ENCODE data around the gene MAP1LC3C.

The MAP1LC3C gene

DNA sequence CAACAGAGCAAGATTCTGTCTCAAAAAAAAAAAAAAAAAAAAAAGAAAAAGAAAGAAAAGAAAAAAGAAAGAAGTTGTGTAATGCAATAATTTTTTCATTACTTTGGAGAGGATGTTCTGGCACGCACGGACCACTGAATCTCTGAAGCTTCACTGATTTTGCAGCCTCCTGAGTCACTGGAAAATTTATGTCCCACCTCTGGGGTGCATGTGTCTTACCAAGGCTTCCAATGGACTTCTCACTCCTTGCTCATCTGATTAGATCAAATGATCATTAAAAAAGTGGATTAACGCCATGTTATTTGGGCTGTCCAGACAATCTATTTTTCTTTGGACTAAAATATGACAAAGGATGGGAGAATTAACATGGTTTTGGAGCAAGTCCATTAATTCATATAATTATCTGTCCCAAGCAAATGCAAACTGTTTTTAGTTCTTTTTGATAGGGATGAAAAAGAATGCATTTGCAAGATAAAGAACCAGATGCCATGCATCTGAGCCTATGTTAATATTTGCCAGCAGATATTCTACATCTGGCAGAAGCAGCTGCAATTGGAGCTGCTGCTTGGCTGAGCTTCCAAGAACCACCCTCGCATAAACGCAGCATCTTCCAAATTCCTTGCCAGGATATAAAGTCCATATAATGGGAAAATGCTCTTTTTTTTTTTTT, 10.1 kb upstream of the MAP1LC3C start:
- Histone ChIP-seq H3K4me3 (replicated peaks; ENCODE audit: low read depth, low read length) (no peak overlapping the region), H3K27me3 (replicated peaks; ENCODE audit: control insufficient read depth, insufficient read depth, low read length) (no peaks in the 10 kb centered on the region), H3K36me3 (ENCODE audit: control insufficient read depth, insufficient read depth, low read length) (no peaks in the 10 kb centered on the region)
- TF ChIP-seq, protein P1, sequence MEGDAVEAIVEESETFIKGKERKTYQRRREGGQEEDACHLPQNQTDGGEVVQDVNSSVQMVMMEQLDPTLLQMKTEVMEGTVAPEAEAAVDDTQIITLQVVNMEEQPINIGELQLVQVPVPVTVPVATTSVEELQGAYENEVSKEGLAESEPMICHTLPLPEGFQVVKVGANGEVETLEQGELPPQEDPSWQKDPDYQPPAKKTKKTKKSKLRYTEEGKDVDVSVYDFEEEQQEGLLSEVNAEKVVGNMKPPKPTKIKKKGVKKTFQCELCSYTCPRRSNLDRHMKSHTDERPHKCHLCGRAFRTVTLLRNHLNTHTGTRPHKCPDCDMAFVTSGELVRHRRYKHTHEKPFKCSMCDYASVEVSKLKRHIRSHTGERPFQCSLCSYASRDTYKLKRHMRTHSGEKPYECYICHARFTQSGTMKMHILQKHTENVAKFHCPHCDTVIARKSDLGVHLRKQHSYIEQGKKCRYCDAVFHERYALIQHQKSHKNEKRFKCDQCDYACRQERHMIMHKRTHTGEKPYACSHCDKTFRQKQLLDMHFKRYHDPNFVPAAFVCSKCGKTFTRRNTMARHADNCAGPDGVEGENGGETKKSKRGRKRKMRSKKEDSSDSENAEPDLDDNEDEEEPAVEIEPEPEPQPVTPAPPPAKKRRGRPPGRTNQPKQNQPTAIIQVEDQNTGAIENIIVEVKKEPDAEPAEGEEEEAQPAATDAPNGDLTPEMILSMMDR (IDR thresholded peaks at IDR 0.05; ENCODE audit: insufficient read depth, low read length, poor library complexity, severe bottlenecking), result no peak
- DNase-seq (ENCODE audit: extremely low read depth, insufficient read length), result no peak

DNA sequence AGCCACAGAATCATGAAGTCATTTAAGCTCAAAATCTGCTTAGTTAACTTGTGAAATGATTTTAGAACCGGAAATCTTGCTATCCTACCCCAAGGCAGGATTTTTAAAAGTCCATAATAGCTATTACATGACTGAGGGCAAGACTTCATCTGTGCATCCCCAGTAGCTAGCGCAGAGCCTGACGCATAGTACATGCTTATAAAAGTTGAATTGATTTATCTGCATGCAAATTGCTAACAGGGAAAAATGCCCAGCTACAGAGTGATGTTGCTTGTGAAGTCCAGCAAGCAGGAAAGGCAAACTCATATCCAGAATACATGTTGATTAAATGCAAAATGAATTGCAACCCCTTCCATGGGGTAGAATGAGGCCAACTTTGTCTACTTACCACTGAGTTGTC, 8.1 kb upstream of the MAP1LC3C start:
- TF ChIP-seq, protein P1 (IDR thresholded peaks at IDR 0.05; ENCODE audit: insufficient read depth, low read length, poor library complexity, severe bottlenecking), result no peak
- no peak overlapping the region for H3K4me3 ChIP-seq (replicated peaks; ENCODE audit: low read depth, low read length)
- no peaks in the 10 kb centered on the region; the same call in 1 of the 2 replicates for H3K27me3 ChIP-seq (replicated peaks; ENCODE audit: control insufficient read depth, insufficient read depth, low read length)
- no peak for DNase-seq (ENCODE audit: extremely low read depth, insufficient read length)
- no peaks in the 10 kb centered on the region for H3K36me3 ChIP-seq (ENCODE audit: control insufficient read depth, insufficient read depth, low read length)

DNA sequence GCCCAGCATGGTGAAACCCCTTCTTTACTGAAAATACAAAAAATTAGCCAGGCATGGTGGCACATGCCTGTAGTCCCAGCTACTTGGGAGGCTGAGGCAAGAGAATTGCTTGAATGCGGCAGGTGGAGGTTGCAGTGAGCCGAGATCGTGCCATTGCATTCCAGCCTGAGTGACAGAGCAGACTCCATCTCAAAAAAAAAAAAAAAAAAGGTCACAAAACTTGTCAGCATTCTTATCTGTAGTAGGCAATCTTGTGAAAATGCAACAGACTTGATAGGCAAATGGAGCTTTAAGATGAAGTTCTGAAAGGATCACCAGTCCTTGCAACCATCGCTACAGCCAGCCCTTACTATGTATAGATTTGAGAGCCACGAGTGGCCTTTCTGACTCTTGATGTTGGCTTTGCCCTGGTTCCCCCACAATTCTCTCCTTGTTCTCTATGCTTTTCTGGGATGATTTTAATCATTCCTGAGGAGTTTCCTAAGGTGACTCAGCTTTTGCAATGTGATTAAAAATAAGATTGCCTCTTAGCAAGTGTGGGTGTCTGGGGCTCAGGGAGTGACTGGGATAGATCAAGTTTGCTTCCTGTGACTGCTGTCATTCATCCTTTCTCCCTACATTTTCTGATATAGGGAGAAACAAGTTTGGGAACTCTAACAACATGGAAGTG, 7.1 kb upstream of the MAP1LC3C start:
- TF ChIP-seq, protein P1 (IDR thresholded peaks at IDR 0.05; ENCODE audit: insufficient read depth, low read length, poor library complexity, severe bottlenecking), result no peak
- DNase-seq (ENCODE audit: extremely low read depth, insufficient read length), result no peak
- Histone ChIP-seq H3K27me3 (replicated peaks; ENCODE audit: control insufficient read depth, insufficient read depth, low read length) (no peaks in the 10 kb centered on the region; the same call in 1 of the 2 replicates), H3K36me3 (ENCODE audit: control insufficient read depth, insufficient read depth, low read length) (no peaks in the 10 kb centered on the region), H3K4me3 (replicated peaks; ENCODE audit: low read depth, low read length) (no peak overlapping the region)

DNA sequence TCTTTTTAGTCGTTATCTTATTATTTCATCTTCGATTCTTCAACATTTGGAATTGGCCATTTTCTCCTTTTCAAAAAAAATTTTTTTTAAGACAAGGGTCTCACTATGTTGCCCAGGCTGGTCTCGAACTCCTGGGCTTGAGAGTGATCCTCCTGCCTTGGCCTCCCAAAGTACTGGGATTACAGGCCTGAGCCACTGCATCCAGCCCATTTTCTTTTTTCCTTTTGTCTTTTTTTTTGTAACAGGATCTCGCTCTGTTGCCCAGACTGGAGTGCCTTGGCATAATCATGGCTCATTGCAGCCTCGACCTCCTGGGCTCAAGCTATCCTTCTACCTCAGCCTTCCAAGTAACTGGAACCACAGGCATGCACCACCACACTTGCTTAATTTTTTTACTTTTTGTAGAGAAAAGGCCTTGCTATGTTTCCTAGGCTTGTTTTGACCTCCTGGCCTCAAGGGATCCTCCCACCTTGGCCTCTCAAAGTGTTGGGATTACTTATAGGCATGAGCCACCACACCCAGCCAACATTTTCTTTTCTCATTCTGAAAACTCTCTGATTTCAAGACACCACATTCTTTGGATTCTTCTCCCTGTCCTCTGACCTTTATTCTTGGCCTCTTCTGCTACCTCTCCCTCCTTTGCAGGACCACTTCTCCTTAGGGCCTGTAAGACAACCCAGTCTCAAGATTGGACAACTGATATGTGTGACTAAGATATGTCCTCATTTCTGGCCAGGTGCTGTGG, 6.0 kb upstream of the MAP1LC3C start:
- TF ChIP-seq, protein P1 (IDR thresholded peaks at IDR 0.05; ENCODE audit: insufficient read depth, low read length, poor library complexity, severe bottlenecking), result no peak
- Histone ChIP-seq H3K27me3 (replicated peaks; ENCODE audit: control insufficient read depth, insufficient read depth, low read length) (no peaks in the 10 kb centered on the region; the same call in 1 of the 2 replicates), H3K4me3 (replicated peaks; ENCODE audit: low read depth, low read length) (no peak overlapping the region), H3K36me3 (ENCODE audit: control insufficient read depth, insufficient read depth, low read length) (no peaks in the 10 kb centered on the region)
- no peak for DNase-seq (ENCODE audit: extremely low read depth, insufficient read length)

DNA sequence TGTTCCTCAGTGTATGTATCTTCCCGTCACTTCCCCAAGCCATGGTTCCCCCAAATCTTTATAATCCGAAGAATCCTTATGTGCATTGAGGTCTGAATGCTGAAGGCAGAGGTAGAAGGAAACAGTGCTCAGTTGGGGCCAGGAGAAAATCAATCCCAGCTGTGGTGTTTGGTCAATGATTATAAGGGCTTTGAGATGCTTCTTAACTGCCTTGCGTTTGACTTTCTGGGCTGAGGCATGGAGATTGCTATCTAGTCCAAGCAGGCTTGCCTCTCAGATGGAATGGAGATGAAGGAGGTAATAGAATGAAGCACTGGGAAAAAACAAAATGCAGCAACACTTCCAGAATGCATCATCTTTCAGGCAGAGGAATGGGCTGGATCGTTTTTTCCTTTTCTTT, 3.6 kb upstream of the MAP1LC3C start:
- no peaks in the 10 kb centered on the region; the same call in 1 of the 2 replicates for H3K27me3 ChIP-seq (replicated peaks; ENCODE audit: control insufficient read depth, insufficient read depth, low read length)
- TF ChIP-seq, protein P1 (IDR thresholded peaks at IDR 0.05; ENCODE audit: insufficient read depth, low read length, poor library complexity, severe bottlenecking), result no peak
- H3K4me3 ChIP-seq (replicated peaks; ENCODE audit: low read depth, low read length), result no peak overlapping the region
- DNase-seq (ENCODE audit: extremely low read depth, insufficient read length), result no peak
- no peaks in the 10 kb centered on the region for H3K36me3 ChIP-seq (ENCODE audit: control insufficient read depth, insufficient read depth, low read length)
